Hepatocyte (in vitro differentiated cells): Measurements from ENCODE around the gene SOWAHA. TPM values are rescaled to one million over a fixed set of nuclear protein-coding genes. Genes with fewer than 3 reads are reported as not detected.

Source experiments
- DNase-seq: peaks from one replicate; pipeline ENCODE4 v3.0.0-alpha.2; 2016; ENCODE audit warnings: low spot score
- H2AFZ ChIP-seq: fragments of 200-600 bp; sonication (generic); 2 replicates; pipeline ENCODE4 v1.6.0; 2016; ENCODE audit warnings: antibody characterized with exemption, mild to moderate bottlenecking
- H3K27ac ChIP-seq: fragments of 200-600 bp; sonication (generic); 2 replicates; pipeline ENCODE4 v1.5.1; 2016; ENCODE audit warnings: mild to moderate bottlenecking
- H3K27me3 ChIP-seq: fragments of 200-600 bp; sonication (generic); 2 replicates; pipeline ENCODE4 v1.6.1; 2016
- H3K36me3 ChIP-seq: fragments of 200-600 bp; sonication (generic); replicated peaks from 2 replicates; pipeline ENCODE4 v1.5.1; 2016; ENCODE audit warnings: low read depth; ENCODE audit not compliant: insufficient read depth
- H3K4me1 ChIP-seq: fragments of 200-600 bp; sonication (generic); 2 replicates; pipeline ENCODE4 v1.5.1; 2016; ENCODE audit warnings: mild to moderate bottlenecking, moderate library complexity; ENCODE audit not compliant: insufficient read depth
- H3K4me2 ChIP-seq: fragments of 200-600 bp; sonication (generic); 2 replicates; pipeline ENCODE4 v1.6.0; 2016
- H3K4me3 ChIP-seq: fragments of 200-600 bp; sonication (generic); 2 replicates; pipeline ENCODE4 v1.5.1; 2016; ENCODE audit warnings: mild to moderate bottlenecking
- H3K79me2 ChIP-seq: fragments of 200-600 bp; sonication (generic); 2 replicates; pipeline ENCODE4 v1.6.0; 2017; ENCODE audit warnings: mild to moderate bottlenecking
- H3K9me2 ChIP-seq: fragments of 200-600 bp; sonication (generic); replicated peaks from 2 replicates; pipeline ENCODE4 v1.6.0; 2017; ENCODE audit warnings: mild to moderate bottlenecking; ENCODE audit not compliant: insufficient read depth
- H3K9me3 ChIP-seq: fragments of 200-600 bp; sonication (generic); 2 replicates; pipeline ENCODE4 v1.5.1; 2016; ENCODE audit warnings: low read depth, mild to moderate bottlenecking
- H4K20me1 ChIP-seq: fragments of 200-600 bp; sonication (generic); 2 replicates; pipeline ENCODE4 v1.6.0; 2016; ENCODE audit warnings: mild to moderate bottlenecking; ENCODE audit not compliant: insufficient read depth, poor library complexity, severe bottlenecking
- EZH2 ChIP-seq: fragments of 200-600 bp; sonication (generic); IDR thresholded peaks from 2 replicates; pipeline ENCODE4 v1.6.1; 2016; ENCODE audit warnings: antibody characterized with exemption, mild to moderate bottlenecking, borderline replicate concordance
- EZH2phosphoT487 ChIP-seq: fragments of 200-600 bp; sonication (generic); IDR thresholded peaks from one replicate; pipeline ENCODE4 v1.6.1; 2018; ENCODE audit warnings: antibody characterized with exemption, mild to moderate bottlenecking, low read depth, moderate library complexity; ENCODE audit not compliant: unreplicated experiment, severe bottlenecking
- WGBS: methylation state at CpG from one replicate; pipeline ENCODE4 v1.1.6; 2016; ENCODE audit warnings: low lambda C conversion rate; ENCODE audit errors: missing lambda C conversion rate; 5-methylcytosine and 5-hydroxymethylcytosine counted together
- polyA plus RNA-seq: library from polyadenylated mRNA; unstranded; fragments of >200 nt; fragmentation: Nextera tagmentation; extraction: Ambion mirVana; gene quantifications from 2 replicates; pipeline ENCODE4 v1.2.1, GENCODE V29; 2016
- total RNA-seq: library from RNA; depleted of rRNA; stranded (reverse); fragments of >200 nt; gene quantifications from 2 replicates; pipeline ENCODE4 v1.2.3, GENCODE V29; 2014
- TF ChIP-seq, protein P1 (sequence below): fragments of 200-600 bp; sonication (generic); IDR thresholded peaks from 2 replicates; pipeline ENCODE4 v1.5.1; 2016; ENCODE audit warnings: antibody characterized with exemption, mild to moderate bottlenecking; ENCODE audit not compliant: poor library complexity

SOWAHA gene
- total and polyA plus RNA-seq, 2 experiments from 2014 or later: 6.8 to 11.4 TPM

DNA sequence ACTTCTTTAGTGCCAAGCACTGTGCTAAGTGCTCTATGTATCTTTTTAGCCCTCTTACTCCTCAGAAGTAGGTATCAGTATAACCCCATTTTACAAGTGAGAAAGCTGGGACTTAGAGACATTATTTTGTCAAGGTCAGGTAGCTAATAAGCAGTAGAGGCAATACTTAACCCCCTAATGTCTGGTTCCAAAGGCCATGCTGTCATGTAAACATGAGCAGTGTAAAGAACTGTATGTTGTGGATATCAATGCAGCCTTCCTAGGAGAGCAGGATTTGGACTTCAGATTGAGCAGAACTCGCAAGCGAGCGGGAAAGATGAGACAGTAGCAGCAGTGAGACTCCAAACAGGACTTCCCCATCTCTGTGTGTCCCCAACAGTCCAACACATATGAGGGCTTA, 21.0 kb downstream of the SOWAHA start:
- no peak overlapping the region for H2AFZ ChIP-seq
- WGBS: 96% methylated on average over 3 of the region's 3 CpGs
- no peaks in the 10 kb centered on the region for H3K27me3 ChIP-seq
- H3K4me2 ChIP-seq: no peak overlapping the region
- H3K4me3 ChIP-seq: no peak overlapping the region
- H3K4me1 ChIP-seq: peaks cover 18% of the 10 kb centered on the region
- H3K9me3 ChIP-seq: no peaks in the 10 kb centered on the region
- no peak for TF ChIP-seq EZH2phosphoT487
- no peak for TF ChIP-seq EZH2
- TF ChIP-seq, protein P1, sequence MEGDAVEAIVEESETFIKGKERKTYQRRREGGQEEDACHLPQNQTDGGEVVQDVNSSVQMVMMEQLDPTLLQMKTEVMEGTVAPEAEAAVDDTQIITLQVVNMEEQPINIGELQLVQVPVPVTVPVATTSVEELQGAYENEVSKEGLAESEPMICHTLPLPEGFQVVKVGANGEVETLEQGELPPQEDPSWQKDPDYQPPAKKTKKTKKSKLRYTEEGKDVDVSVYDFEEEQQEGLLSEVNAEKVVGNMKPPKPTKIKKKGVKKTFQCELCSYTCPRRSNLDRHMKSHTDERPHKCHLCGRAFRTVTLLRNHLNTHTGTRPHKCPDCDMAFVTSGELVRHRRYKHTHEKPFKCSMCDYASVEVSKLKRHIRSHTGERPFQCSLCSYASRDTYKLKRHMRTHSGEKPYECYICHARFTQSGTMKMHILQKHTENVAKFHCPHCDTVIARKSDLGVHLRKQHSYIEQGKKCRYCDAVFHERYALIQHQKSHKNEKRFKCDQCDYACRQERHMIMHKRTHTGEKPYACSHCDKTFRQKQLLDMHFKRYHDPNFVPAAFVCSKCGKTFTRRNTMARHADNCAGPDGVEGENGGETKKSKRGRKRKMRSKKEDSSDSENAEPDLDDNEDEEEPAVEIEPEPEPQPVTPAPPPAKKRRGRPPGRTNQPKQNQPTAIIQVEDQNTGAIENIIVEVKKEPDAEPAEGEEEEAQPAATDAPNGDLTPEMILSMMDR: no peak
- no peaks in the 10 kb centered on the region for H4K20me1 ChIP-seq
- H3K27ac ChIP-seq: no peak overlapping the region
- DNase-seq: no peak
- H3K36me3 ChIP-seq: no peaks in the 10 kb centered on the region
- peaks cover 6% of the 10 kb centered on the region for H3K79me2 ChIP-seq
- H3K9me2 ChIP-seq: no peaks in the 10 kb centered on the region

DNA sequence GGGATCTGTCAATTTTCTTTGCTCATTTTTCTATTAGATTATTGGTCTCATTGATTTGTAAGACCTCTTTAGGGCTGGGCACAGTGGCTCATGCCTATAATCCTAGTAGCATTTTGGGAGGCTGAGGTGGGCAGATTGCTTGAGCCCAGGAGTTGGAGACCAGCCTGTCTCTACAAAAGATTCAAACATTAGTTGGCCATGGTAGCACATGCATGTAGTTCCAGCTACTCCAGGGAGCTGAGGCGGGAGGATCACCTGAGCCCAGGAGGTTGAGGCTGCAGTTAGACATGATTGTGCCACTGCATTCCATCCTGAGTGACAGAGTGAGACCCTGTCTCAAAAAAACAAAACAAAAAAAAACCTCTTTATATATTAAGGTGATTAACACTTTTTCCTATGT, 23.8 kb downstream of the SOWAHA start:
- no peaks in the 10 kb centered on the region for H3K36me3 ChIP-seq
- 100% methylated on average over 1 of the region's 1 CpG for WGBS
- peak overlapping the region; percentile 86 for H3K27ac ChIP-seq
- H3K4me1 ChIP-seq: peaks cover 31% of the 10 kb centered on the region
- no peaks in the 10 kb centered on the region for H3K79me2 ChIP-seq
- TF ChIP-seq, protein P1: no peak
- TF ChIP-seq EZH2 (no peak), EZH2phosphoT487 (no peak)
- H3K4me3 ChIP-seq: no peak overlapping the region
- no peaks in the 10 kb centered on the region for H3K9me2 ChIP-seq
- no peak overlapping the region for H3K4me2 ChIP-seq
- H4K20me1 ChIP-seq: no peaks in the 10 kb centered on the region
- H3K27me3 ChIP-seq: no peaks in the 10 kb centered on the region
- H2AFZ ChIP-seq: no peak overlapping the region
- no peak for DNase-seq
- no peaks in the 10 kb centered on the region for H3K9me3 ChIP-seq

GRCh38 chr5:132837868-132838267, 24.8 kb downstream of the SOWAHA start:
- H3K79me2 ChIP-seq: no peaks in the 10 kb centered on the region
- no peaks in the 10 kb centered on the region for H4K20me1 ChIP-seq
- peak overlapping the region; percentile 16 for H3K4me2 ChIP-seq
- H3K9me3 ChIP-seq: no peaks in the 10 kb centered on the region
- peak overlapping the region; percentile 86 for H3K27ac ChIP-seq
- H3K36me3 ChIP-seq: no peaks in the 10 kb centered on the region
- DNase-seq: peak; percentile 72
- no peaks in the 10 kb centered on the region for H3K9me2 ChIP-seq
- no peak overlapping the region for H3K4me3 ChIP-seq
- no peak overlapping the region for H2AFZ ChIP-seq
- H3K4me1 ChIP-seq: peaks cover 31% of the 10 kb centered on the region
- TF ChIP-seq EZH2 (no peak), EZH2phosphoT487 (no peak)
- TF ChIP-seq, protein P1: no peak
- 53% methylated on average over 2 of the region's 2 CpGs for WGBS
- no peaks in the 10 kb centered on the region for H3K27me3 ChIP-seq
